ENCODE data around the gene NEXN. TPM values are rescaled to one million over a fixed set of nuclear protein-coding genes. Genes with fewer than 3 reads are reported as not detected.

Gene NEXN
- total RNA-seq (2022; extraction: Qiagen RNA extraction), result 4.5 to 8.5 TPM (median 5.4 TPM) in 5 replicates

GRCh38 chr1:77888081-77888780 is at the start of gene NEXN:
TSS of gene NEXN (plus strand) at chr1:77888624. CDS start at chr1:77916107, 27,483 bp downstream.

GRCh38 chr1:77978969-77979876 is 90.8 kb downstream of the NEXN start, which contains the start of gene FUBP1:
TSS of gene FUBP1 (minus strand) at chr1:77979072. CDS start at chr1:77979004, 68 bp downstream.

Other genes with a start within 250 kb of the NEXN start
- 16.8 to 20.8 TPM (median 17.6 TPM) in 5 replicates for gene ZZZ3, start 206.0 kb upstream of the NEXN start, total RNA-seq (2022; extraction: Qiagen RNA extraction)
- gene USP33, start 128.8 kb upstream of the NEXN start, total RNA-seq (2022; extraction: Qiagen RNA extraction), result 16.1 to 20.5 TPM (median 18.3 TPM) in 5 replicates
- 4.6 to 7.7 TPM (median 6.3 TPM) in 5 replicates for gene MIGA1, start 109.0 kb upstream of the NEXN start, total RNA-seq (2022; extraction: Qiagen RNA extraction)
- 93.5 to 139 TPM (median 112 TPM) in 5 replicates for gene FUBP1, start 90.4 kb downstream of the NEXN start, total RNA-seq (2022; extraction: Qiagen RNA extraction)
- gene DNAJB4, start 116.3 kb downstream of the NEXN start, total RNA-seq (2022; extraction: Qiagen RNA extraction), result 33.1 to 60.2 TPM (median 37.7 TPM) in 5 replicates
- 0.02 to 0.05 TPM (median 0.03 TPM) in 4 of 5 replicates, not detected in the other for gene GIPC2, start 157.3 kb downstream of the NEXN start, total RNA-seq (2022; extraction: Qiagen RNA extraction)